Measurements from ENCODE around the gene SLCO2B1.
A peak's percentile ranks its signal among the peaks of the same experiment; 100 is the strongest.

The SLCO2B1 gene

DNA sequence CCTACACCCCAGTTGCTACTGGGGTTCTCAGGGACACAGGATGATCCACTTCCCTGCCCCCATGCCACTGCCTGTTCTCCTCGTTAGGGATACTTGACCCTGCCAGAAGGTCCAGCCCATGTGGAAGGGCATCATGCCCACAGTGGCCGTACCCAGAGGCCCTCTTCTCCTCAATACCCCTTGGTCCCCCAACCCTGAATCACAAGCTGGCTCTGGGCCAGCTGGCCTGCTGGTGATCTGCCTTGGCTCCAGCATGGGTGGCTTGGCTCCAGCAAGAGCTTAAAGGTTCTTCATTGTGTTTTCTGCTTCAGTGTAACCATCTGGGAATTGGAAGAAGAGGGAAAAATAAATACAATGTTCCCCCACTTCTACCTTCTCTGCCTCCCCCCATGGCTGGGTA lies 78.6 kb downstream of the SLCO2B1 start:
- no peak for DNase-seq

DNA sequence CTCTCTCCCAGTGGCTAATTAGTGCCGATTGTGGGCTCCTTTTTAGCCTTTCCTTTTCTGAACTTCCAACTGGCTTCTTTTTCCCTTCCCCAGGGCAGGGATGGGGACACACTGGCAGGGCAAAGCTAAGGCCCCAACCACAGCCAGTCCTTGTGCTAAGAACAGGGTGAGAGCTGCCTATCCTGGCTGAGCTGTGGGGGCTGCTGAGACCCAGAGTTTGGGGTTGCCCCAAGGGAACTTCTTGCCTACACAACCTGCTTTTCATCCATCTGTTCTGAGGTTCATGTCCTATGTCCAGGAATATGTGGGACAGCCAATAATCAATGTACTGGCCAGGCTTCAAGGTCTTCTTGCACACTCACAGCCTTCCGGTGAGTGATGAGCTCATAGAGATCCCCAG lies 79.7 kb downstream of the SLCO2B1 start:
- DNase-seq, result no peak

DNA sequence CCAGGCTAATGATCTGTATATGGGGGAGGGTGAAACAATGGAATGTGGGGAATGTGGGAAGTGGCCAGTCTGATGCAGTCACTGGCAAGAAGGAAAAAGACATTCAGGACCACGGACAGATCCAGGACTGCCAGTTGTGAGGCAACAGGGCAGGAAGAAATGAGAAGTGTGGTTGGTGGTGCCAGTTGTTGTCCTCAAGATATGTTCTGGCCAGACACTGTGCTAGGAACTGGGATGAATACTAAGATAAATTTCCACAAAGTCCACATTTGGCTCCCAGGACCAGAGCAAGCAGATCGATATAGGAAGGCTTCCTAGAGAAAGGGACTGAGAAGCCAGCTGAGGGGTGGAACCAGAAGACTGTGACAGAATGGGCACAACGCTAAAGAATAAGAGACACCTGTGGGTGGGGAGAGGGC lies 82.9 kb downstream of the SLCO2B1 start:
- DNase-seq, result no peak

DNA sequence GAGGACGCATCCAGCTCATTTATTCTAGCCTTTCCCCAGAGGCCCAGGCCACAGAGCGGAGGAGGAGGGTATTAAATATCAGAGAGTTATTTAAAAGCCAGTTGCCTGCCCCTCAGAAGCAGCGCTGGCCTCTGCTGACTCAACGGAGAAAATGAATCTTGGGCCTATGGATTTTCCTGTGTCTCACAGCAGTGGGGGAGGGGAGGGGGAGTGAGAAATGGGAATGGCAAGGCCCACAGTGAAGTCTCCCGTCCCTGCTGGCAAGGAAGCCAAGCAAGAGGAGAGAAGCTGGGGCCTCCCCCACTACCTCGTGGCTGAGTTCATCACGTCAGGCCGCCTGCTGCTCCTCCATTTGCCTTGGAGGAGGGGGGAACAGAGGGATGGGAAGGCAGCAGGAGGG lies 85.2 kb downstream of the SLCO2B1 start:
- no peak for DNase-seq

DNA sequence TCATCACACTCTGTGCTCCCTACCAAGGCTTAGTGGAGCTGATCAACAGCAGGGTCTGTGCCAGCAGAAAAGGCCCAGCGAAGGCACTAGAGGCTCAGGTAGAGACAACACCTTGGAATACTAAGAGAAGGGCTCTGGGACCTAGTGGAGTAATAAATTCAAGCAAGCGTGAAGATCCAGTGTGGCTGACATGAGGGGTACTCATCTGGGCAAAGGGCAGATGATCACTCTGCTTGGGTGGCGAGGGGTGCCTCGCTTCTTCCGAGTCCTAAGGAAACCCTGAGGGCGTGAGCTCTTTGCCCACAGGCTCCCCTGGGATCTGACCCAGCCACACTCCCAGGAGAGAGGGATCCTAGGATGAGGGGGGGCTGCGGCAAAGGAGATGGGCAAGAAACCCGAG lies 86.1 kb downstream of the SLCO2B1 start:
- DNase-seq, result no peak

DNA sequence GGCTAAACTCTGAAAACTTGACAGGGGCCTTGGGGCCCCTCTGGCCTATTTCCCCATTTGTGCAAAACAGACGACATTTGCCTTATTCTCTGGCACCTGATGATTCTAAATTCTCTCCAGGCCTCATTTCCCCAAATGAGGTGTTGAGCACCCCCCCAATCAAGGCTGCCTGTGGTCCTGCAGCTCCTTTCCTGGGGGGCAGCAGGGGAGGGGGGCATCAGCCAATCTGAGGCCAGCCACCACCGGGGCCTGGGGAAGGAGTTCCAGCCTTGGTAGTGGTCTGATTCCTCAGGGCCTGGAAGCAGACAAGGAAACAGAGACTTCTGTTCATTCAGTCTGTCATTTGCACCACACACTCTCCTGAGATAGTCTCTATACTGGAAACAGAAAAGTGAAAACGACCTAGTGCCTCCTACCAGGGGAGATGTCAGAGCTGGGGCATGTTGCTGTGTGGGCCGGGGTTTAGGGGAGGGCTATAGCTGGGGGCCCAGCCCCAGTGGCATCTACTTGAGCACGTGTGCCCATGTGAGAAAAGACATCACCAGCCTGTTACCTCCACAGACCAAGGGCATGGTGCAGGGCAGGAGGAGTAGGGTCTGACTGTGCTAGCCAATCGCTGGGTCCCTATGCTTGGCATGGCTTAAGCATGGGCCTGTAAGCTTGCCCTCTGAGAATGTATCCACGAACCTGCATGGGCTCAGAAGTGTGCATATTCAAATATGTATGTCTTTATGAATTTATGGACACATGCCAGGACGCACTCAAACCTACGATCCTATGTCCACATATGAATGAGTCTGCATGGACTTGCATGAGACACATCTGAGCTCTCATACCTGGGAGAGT lies 87.9 kb downstream of the SLCO2B1 start:
- DNase-seq, result no peak

DNA sequence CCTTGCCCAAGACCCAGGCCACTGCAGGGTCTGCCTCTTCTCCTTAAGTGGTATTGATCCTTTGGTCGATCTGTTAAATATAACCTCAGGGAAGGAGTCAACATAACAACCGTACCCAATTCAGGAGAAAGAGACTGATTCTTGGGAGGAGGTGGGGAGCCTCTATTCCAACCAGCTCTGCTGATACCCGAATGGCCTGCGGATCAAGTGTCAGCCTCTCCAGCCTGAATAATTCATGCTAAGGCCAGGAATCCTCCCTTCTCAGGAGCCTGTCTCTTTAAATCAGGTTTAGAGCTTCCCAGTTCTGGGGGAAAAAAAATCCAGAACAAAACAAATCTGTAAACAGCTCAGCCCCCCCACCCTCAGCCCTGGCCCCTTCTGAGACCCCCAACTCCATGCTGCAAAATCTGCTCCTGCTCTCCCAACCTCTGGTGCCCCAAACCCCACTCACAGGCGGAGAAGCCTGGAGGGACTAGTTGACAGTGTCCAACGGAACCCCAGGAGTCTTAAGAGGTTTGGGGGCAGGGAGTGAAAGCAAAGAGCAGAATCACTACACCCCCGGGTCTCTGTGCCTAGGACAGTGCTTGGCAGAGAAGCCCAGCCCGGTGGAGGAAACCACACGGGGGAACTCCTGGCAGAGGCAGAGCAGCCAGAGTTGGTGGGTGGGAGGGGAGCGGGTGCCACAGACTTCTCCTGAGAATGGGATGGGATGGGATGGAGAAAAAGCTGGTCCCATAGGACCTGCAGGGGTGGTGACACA lies 88.8 kb downstream of the SLCO2B1 start:
- DNase-seq, result no peak

DNA sequence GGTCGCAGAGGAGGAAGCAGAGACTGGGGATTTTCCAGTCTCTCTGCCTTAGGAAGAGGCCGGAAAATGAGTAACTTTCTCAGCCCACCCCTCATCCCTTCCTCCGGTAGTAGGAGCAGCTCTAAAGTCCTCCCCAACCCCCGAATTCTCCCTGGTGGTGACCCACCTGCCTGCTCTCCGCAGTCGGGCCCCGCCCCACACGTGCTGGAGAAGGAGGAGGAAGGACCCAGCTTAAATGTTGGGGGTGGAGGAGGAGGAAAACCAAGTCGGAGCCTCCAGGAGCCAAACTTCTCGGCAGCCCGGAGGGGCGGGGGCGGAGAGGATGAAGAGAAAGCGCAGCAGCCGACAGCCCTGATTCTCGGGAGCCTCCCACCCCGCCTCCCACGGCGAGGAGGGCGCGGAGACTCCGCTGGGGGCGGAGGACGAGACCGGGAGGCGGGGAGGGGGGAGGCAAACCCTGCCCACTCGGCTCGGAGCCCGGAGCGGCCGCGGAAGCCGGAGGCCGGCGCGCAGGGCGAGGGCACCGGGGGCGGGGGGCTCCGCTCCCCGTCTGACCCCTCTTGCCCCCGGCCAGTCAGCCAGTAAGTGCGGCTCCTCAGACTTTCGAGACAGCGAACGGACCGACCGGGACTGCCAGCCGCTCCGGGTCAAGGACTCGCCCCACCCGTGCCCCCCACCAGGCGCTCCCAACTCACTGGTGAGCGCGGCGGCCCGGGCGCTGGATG lies 89.6 kb downstream of the SLCO2B1 start, which contains the start of gene TPBGL:
Gene TPBGL, plus strand, starts transcription at position 464 of the 725 bp plus-strand sequence. CDS start 276 bp downstream, outside the sequence.
- DNase-seq, result peak; percentile 40

DNA sequence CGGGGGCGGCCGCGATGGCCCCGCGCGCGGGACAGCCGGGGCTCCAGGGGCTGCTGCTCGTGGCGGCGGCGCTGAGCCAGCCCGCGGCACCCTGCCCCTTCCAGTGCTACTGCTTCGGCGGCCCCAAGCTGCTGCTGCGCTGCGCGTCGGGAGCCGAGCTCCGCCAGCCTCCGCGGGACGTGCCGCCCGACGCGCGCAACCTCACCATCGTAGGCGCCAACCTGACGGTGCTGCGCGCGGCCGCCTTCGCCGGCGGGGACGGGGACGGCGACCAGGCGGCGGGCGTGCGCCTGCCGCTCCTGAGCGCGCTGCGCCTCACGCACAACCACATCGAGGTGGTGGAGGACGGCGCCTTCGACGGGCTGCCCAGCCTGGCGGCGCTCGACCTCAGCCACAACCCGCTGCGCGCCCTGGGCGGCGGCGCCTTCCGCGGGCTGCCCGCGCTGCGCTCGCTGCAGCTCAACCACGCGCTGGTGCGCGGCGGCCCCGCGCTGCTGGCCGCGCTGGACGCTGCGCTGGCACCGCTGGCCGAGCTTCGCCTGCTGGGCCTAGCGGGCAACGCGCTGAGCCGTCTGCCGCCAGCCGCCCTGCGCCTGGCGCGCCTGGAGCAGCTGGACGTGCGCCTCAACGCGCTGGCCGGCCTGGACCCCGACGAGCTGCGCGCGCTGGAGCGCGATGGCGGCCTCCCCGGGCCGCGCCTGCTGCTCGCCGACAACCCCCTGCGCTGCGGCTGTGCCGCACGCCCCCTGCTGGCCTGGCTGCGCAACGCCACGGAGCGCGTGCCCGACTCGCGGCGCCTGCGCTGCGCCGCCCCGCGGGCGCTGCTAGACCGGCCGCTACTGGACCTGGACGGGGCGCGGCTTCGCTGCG lies 90.4 kb downstream of the SLCO2B1 start:
- peak; percentile 87 for DNase-seq

DNA sequence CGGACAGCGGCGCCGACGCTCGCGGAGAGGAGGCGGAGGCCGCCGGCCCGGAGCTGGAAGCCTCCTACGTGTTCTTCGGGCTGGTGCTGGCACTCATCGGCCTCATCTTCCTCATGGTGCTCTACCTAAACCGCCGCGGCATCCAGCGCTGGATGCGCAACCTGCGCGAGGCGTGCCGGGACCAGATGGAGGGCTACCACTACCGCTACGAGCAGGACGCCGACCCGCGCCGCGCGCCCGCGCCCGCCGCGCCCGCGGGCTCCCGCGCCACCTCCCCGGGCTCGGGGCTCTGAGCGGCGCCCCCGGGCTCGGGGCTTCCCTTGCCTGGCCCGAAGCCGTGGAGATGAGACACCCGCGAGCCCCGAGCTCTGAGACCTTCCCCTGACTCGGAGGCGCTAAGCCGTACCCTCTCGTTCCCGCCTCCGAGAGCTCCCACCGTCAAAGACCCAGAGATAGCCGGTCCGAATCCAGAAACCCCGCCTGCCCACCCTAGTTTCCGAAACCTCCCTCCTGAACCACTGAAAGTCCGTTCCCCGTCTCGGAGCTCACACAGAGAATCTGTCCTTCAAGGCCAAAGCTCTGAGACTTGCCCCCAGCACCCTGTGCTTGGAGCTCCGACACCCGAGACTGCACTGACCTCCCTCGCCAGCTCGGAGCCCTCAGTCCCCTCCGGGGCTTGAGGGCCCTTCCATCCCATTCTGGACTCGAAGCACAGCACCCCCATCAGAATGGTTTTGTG lies 91.2 kb downstream of the SLCO2B1 start:
- no peak for DNase-seq

DNA sequence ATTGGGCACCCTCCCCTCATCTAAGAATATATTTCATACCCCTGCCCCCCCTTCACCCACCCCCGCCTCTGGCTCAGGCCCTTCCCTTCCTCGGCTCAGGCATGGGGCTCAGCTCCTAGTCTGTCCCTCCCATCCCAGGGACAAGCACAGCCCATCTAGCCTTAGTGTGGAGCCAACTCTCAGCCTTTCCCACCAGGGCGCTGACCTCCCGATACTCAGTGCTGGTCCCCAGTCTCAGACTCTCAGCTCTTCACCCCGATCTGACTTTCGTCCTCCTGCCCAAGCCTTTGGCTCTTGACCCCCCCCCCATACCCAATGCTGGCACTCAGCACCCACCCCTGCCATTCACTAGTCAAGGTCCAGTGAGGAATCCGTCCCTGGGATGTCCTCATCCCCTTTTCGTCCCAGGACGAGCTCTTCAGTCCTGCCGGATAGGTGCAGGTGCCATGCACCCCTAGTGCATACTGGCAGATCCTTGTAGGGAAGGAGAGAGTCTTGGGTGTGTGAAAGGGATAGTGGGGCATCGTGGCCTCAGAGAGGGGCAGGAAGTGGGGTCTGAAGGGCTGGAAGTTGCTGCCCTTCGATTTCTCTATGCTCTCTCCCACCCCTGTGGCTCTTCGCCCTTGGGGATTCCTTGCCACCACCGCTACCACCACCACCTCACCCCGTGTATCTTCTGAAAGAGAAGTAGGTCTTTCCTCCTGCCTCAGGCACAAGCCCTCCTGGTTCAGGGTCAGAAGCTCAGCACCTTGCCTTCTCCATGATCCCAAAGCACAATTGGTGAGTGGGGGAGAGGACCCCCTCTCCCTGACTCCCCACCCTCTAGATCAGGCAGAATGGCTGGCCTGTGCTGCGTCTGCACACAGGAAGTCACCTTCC lies 92.1 kb downstream of the SLCO2B1 start:
- no peak for DNase-seq

DNA sequence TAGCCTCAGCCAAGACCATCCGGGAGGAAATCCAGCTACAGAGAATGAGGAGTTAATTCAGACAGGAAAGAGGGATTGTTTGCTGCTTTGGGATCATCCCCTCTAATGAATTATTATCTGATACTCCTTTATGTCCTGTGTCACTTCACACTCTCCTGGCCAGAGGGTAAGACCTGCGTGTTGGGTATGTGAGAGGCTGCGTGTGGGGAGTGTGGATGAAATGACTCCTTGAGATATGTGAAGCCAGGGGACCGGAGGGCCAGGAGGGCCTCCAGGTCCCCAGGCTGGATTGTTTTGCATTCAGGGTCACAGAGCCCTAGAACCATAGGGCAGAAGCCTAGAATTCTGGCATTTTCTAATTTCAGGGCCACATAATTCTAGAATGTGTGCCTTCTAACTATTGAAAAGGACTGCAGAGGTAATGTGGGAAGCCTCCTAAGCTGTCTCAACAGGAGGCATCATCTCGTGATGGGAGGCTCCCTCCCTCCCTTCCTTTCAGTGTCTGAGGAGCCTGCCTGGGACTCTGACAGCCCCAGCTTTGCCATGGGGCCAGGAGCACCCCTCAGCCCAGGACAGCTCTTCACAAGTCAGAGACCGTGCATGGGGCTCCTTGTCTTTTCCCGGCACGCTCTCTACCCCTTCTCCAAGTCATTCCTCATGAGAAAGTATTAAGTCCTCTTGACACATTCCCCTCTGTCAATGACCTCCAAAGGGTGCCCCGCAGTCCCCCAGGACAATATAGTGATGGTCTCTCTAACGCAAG lies 93.3 kb downstream of the SLCO2B1 start:
- no peak for DNase-seq

DNA sequence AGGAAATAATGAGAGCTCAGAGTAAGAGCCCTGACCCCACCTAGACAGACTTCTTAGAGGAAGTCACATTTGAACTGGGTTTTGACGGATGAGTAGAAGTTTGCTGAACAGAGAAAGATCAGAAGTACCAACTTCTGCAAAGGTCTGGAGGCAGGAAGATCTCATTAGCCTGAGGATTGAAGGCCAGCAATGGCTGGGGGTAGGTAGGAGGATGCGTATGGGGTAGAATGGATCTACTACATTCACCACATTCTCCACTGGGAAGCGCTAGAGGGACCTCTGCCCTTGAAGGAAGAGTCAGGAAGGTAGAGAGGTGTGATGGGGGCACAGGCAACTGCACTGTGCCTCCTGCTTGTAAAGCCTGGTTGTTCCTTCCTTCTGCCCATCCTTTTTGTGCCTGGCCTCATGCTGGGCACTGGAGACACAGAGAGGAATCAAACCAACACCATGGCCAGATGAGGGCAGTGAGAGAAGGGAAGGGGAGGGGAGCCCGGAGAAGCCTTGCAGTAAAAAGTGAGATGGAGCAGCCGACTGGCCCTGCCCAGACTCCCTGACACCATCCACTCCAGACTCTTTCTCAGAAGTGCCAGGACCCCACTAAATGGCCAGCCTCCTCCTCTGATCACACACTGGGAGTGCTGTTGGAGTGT lies 94.6 kb downstream of the SLCO2B1 start:
- no peak for DNase-seq

DNA sequence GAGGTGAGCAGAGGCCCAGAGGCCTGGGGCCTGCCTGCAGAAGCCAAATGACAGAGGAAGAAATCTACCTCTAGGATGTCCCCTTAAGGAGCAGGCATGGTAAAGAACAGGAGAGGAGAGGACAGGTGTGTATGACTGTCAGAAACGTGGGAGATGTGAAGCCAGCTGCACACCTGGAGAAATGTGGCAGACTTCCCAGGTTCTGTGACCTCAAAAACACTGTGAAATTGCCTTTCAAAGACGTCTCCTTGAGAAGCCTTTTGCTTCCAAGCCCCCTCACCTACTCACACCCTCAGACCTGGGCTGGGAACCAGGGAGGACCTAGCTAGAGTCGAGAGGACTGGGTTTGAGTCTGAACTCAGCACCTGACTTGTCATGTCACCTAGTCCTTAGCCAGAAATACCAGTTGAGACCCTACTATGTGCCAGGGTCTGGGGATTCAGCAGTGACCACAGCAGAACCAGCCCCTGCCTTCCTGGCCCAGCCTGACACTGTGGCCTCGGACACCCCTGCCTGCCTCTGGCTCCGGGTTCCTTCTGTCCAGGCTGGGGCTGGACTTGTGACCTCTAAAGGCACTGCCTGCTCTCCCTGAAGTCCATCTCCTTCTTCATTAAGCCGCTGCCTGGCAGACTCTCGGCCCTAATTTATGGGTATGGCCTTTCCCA lies 95.2 kb downstream of the SLCO2B1 start:
- no peak for DNase-seq

DNA sequence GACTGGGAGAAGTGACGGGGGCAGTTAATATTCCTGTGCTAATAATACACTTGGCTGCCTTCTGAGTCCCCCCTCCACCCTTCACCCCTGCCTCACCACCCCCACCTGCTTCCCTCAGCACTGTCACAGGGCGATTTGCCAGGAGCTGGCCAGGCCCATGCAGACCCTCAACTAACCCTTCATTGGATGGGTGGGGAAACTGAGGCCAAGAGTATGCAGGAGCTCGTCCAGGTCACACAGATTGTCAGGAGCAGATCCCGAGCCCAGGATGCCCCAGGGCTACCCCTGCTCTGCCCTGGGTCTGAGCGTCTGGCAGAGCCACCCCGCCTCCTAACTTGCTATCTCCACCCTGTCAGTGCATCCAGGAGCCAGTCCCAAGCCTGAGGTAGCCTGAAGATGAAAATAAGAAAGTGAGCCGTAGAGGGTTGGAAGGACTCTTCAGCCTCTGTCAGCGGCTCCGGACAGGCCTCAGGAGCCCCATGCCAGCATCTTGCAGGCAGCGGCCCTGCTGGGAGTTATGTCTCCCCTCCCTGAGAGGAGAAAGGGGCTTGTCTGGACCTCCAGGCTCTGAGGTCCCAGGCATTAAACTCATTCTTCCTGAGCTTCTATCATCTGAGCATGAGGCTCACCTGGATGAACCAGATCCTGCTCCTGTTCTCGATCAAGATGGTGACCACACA lies 95.9 kb downstream of the SLCO2B1 start:
- DNase-seq, result no peak

DNA sequence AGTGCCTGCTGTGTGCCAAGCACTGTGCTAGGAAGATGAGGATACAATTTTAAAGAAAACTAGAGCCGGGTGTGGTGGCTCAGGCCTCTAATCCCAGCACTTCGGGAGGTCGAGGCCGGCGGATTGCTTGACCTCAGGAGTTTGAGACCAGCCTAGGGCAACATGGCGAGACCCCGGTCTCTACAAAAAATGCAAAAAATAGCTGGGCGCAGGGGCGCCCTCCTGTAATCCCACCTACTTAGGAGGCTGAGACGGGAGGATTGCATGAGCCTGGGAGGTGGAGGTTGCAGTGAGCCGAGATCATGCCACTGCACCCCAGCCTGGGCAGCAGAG lies 98.0 kb downstream of the SLCO2B1 start:
- DNase-seq, result no peak

DNA sequence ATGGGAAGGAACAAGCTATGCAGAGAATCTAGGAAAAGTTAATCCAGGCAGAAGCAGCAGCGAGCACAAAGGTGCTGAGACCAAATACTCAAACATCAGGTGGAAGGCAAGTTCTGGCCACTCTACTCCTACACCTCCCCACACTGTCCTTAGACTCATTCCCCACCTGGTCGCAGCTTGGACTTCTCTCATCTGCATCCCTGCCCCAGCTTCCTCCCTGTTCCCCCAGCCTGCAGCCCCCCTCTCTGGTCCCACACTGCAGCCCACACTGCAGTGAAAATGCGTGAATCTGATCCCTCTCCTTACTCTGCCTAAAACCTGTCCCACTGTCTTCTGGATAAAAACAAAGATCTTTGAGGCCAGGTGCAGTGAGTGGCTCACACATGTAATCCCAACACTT lies 98.8 kb downstream of the SLCO2B1 start:
- DNase-seq, result no peak

DNA sequence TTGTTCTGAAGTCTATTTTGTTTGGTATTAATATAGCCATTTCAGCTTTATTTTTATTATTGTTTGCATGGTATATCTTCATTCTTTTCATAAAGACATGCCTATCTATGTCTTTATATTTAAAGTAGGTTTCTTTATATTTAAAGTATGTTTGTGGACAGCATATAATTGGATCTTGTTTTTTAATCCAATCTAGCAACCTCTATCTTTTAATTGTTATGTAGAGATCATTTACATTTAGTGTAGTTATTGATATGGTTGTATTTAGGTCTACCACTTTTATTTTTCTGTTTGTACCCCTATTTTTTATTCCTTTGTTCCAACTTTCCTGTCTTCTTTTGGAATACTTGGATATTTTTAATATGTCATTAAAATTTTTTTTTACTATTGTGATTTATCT lies 103.4 kb downstream of the SLCO2B1 start:
- no peak for DNase-seq

All from NCI-H345 (cell line).